ENCODE data around the gene TEX13D. TPM values are rescaled to one million over a fixed set of nuclear protein-coding genes. Genes with fewer than 3 reads are reported as not detected.

Gene TEX13D
- total RNA-seq, 1 experiment from 2014 or later, result 0.15 TPM

GRCh38 chrX:124342174-124342867 is 9.9 kb downstream of the TEX13D start:
- H2AFZ ChIP-seq (ENCODE audit: low read depth, low read length, poor library complexity, severe bottlenecking), result no peak overlapping the region
- POLR2A ChIA-PET, result no interaction called here
- H3K27me3 ChIP-seq (ENCODE audit: insufficient read depth, low read length), result no peaks in the 10 kb centered on the region

More at GRCh38 chrX:124342174-124342867, 9.9 kb downstream of the TEX13D start:
- no peak for ATAC-seq
- Histone ChIP-seq H3K9me3 (ENCODE audit: control insufficient read depth in 1 of 2, insufficient read depth in 1 of 2, low read depth in 1 of 2, low read length in 2 of 2) (no peaks in the 10 kb centered on the region), H3K4me1 (ENCODE audit: control insufficient read depth in 1 of 2, insufficient read depth in 2 of 2, low read length in 2 of 2) (no peaks in the 10 kb centered on the region), H3K4me2 (ENCODE audit: low read length) (no peak overlapping the region), H4K20me1 (ENCODE audit: insufficient read depth) (no peaks in the 10 kb centered on the region), H3K27ac (ENCODE audit: low read depth, low read length) (no peak overlapping the region), H3K79me2 (ENCODE audit: insufficient read depth, low read length) (no peaks in the 10 kb centered on the region), H3K9ac (ENCODE audit: low read length) (no peak overlapping the region), H3K36me3 (ENCODE audit: control insufficient read depth in 1 of 2, insufficient read depth in 2 of 2, low read length in 2 of 2) (no peaks in the 10 kb centered on the region), H3K4me3 (replicated peaks in 1 of 2; ENCODE audit: low read depth in 1 of 2, low read length in 2 of 2) (no peak overlapping the region), H3K9me2 (ENCODE audit: insufficient read depth) (no peaks in the 10 kb centered on the region)
- intact Hi-C loops (cut with micrococcal nuclease), result no loop called here
- DNase-seq (ENCODE audit: low read depth, low spot score), result no peak
- CTCF ChIA-PET, result no interaction called here
- no peak for TF ChIP-seq RAD21 (IDR thresholded peaks at IDR 0.05; ENCODE audit: low read depth)
- no peak for TF ChIP-seq FOSL1 (IDR thresholded peaks at IDR 0.05; ENCODE audit: low read depth)
- TF ChIP-seq ATF3 (IDR thresholded peaks at IDR 0.05), result no peak
- no peak for TF ChIP-seq CTCF (IDR thresholded peaks at IDR 0.05 in 2 of 3, conservative IDR thresholded peaks at IDR 0.05 in 1 of 3; ENCODE audit: borderline replicate concordance in 1 of 3, insufficient read depth in 1 of 3, low read depth in 2 of 3, low read length in 2 of 3)
- TF ChIP-seq SP1 (IDR thresholded peaks at IDR 0.05; ENCODE audit: low read depth), result no peak
- TF ChIP-seq ELF1 (IDR thresholded peaks at IDR 0.05; ENCODE audit: borderline replicate concordance, low read depth), result no peak
- TF ChIP-seq MAX (IDR thresholded peaks at IDR 0.05), result no peak
- no peak for TF ChIP-seq REST (IDR thresholded peaks at IDR 0.05; ENCODE audit: low read depth)
- TF ChIP-seq EZH2 (IDR thresholded peaks at IDR 0.05), result no peak
- BruUV-seq (replicated peaks), result no TSS peak
- RAD21 ChIA-PET (ENCODE audit: low non-redundant PET in 1 of 2, low total read pairs in 2 of 2, uncharacterized antibody in 2 of 2, unreplicated experiment in 2 of 2), result interaction anchor here in 1 of 2 experiments (1.1 kb wide), 1 partner anchor 509 kb away, joined by 3 read pairs; no protein-coding TSS in a partner anchor
